Esophagus muscularis mucosa (tissue), 4 donors: ENCODE measurements around the gene GNLY. TPM values are rescaled to one million over a fixed set of nuclear protein-coding genes. Genes with fewer than 3 reads are reported as not detected.

ENCODE experiments used
- DNase-seq: peaks from one replicate; pipeline ENCODE4 v3.0.0-alpha.2; 2017; ENCODE audit errors: extremely low spot score
- H3K27ac ChIP-seq, 4 donors: fragments of 200-600 bp; sonication (generic); replicated peaks in 1 of 4; 1 replicate in 3 of 4; 2 replicates in 1 of 4; pipeline ENCODE4 v1.5.1; 2016 to 2019; ENCODE audit warnings: mild to moderate bottlenecking in 1 of 4
- H3K27me3 ChIP-seq, 4 donors: fragments of 200-600 bp; sonication (generic); one replicate each; pipeline versions ENCODE4 v1.5.1 to v1.6.0; 2016 to 2019
- H3K36me3 ChIP-seq, 4 donors: fragments of 200-600 bp; sonication (generic); one replicate each; pipeline ENCODE4 v1.5.1; 2016 to 2019
- H3K4me1 ChIP-seq, 4 donors: fragments of 200-600 bp; sonication (generic); one replicate each; pipeline ENCODE4 v1.5.1; 2016 to 2019
- H3K4me3 ChIP-seq, 4 donors: fragments of 200-600 bp; sonication (generic); 1 replicate in 2 of 4; 2 replicates in 2 of 4; pipeline ENCODE4 v1.5.1; 2016 to 2019; ENCODE audit warnings: mild to moderate bottlenecking in 4 of 4, moderate library complexity in 1 of 4
- H3K9me3 ChIP-seq, 4 donors: fragments of 200-600 bp; sonication (generic); 1 replicate in 3 of 4; 2 replicates in 1 of 4; pipeline ENCODE4 v1.5.1; 2016 to 2019
- CTCF ChIP-seq, 3 experiments: fragments of 200-600 bp in 2 of 3; fragments of 450-650 bp in 1 of 3; sonication (generic) in 2 of 3; IDR thresholded peaks; one replicate each; pipeline ENCODE4 v1.5.1; 2017 to 2019; ENCODE audit warnings: antibody characterized with exemption in 3 of 3, mild to moderate bottlenecking in 2 of 3, moderate library complexity in 1 of 3
- EP300 ChIP-seq: sonication (generic); formaldehyde crosslinking; IDR thresholded peaks from one replicate; pipeline ENCODE4 v1.6.1; 2017; ENCODE audit warnings: antibody characterized with exemption
- POLR2A ChIP-seq: fragments of 450-650 bp; IDR thresholded peaks from one replicate; pipeline ENCODE4 v1.6.1; 2017; ENCODE audit warnings: antibody characterized with exemption, moderate library complexity, mild to moderate bottlenecking, low read depth
- POLR2AphosphoS5 ChIP-seq, 2 donors: sonication (generic); formaldehyde crosslinking; IDR thresholded peaks; one replicate each; pipeline ENCODE4 v1.6.1; 2017; ENCODE audit warnings: antibody characterized with exemption in 2 of 2
- WGBS: methylation state at CpG from one replicate; pipeline ENCODE4 v1.1.5; 2018; 5-methylcytosine and 5-hydroxymethylcytosine counted together
- intact Hi-C: fragments of 100-400 bp; cut with DNase I; formaldehyde crosslinking; loops from one replicate; pipeline ENCODE4 v1.15.1; 2023
- total RNA-seq, 4 donors: library from RNA; depleted of rRNA; stranded (reverse); fragments of >200 nt; gene quantifications; one replicate each; pipeline versions ENCODE4 v1.1.0 to v1.2.1, GENCODE V29; 2016

GNLY gene
- total RNA-seq, 4 donors from 2014 or later, result 0.84 to 3.5 (median 2.0) TPM

DNA sequence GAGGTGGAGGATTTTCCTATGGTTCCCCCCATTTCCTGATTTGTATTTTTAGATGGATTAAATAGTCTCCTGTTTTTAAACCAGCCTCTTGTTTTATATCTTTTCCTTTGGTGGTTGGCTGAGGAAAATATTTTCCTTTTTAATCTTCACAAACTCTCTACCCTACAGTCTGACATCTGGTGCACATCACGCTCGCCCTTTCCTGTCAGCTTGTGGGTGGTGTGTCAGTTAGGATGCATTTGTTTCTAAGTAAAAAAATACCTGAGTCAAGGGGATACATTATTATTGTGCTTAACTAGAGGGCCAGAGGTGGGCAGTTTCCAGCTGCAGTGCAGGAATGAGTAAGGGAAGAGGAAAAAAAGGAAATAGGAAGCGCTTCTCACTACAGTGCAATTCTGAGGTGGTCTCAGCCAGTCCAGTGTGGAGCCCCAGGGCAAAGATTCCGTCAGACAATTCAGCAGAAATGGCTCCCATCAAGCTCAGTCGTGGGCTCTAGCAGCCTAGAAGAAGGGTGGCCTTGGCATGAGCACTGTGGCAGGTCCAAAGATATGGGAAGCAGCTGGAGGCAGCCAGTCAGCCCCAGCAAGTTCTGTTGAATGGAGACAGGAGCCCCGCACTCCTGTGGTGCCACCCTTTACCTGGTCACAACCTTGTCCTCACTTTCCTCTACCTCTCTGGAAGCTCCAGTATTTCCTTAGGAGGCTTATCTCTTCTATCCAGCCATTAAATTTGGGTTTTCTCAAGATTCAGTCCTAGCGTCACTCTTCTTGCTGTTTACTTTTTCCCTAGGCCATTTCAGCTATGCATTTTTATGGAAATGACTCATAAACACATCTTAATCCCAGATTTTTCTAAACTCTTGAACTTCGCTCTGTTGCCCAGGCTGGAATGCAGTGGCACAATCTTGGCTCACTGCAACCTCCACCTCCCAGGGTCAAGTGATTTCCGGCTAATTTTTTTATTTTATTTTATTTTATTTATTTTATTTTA lies 44.7 kb upstream of the GNLY start:
- WGBS, result 76% methylated on average over 9 of the region's 9 CpGs
- intact Hi-C loops, result no loop called here

GRCh38 chr2:85650456-85650855 lies 43.7 kb upstream of the GNLY start:
- no peak for DNase-seq
- H3K36me3 ChIP-seq, result peaks cover 48 to 96% (median 79%) of the 10 kb centered on the region in 4 donors

More for the DNA sequence above, 44.7 kb upstream of the GNLY start:
- Histone ChIP-seq H3K4me3 (no peak overlapping the region), H3K36me3 (peaks cover 57 to 100% (median 89%) of the 10 kb centered on the region in 4 donors), H3K27me3 (no peaks in the 10 kb centered on the region), H3K9me3 (no peaks in the 10 kb centered on the region), H3K4me1 (peaks cover 0 to 3% (median 1%) of the 10 kb centered on the region in 4 donors), H3K27ac (no peak overlapping the region)
- TF ChIP-seq EP300 (no peak), POLR2A (no peak), CTCF (IDR thresholded peaks at IDR 0.05) (no peak), POLR2AphosphoS5 (IDR thresholded peaks at IDR 0.05) (no peak)
- no peak for DNase-seq

DNA sequence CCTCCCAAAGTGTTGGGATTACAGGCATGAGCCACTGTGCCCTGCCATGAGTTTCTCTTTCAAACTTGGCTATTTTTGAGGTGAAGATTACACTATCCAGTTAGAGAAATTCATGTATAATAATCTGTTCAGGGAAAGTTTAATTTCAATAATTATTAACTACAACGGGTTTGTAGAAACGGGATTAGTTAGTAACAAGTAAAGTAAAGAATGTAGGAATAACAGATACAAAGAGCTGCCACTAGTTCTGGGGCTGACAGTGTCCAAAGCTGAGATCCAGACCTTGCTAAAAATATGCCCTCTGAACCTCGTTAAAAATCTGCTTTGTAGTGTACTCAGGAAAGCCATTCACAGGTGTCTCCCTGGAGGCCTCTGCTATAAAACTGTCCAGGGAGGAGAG lies 43.1 kb upstream of the GNLY start:
- intact Hi-C loops, result no loop called here
- H3K4me1 ChIP-seq, result peaks cover 0 to 3% (median 1%) of the 10 kb centered on the region in 4 donors

More at GRCh38 chr2:85650456-85650855, 43.7 kb upstream of the GNLY start:
- no peak overlapping the region for H3K27ac ChIP-seq
- no peaks in the 10 kb centered on the region for H3K9me3 ChIP-seq
- no peak for TF ChIP-seq EP300
- TF ChIP-seq POLR2AphosphoS5 (IDR thresholded peaks at IDR 0.05), result no peak
- TF ChIP-seq CTCF (IDR thresholded peaks at IDR 0.05), result no peak
- TF ChIP-seq POLR2A, result no peak
- H3K4me3 ChIP-seq, result no peak overlapping the region
- intact Hi-C loops, result no loop called here
- 100% methylated on average over 2 of the region's 4 CpGs for WGBS
- H3K27me3 ChIP-seq, result no peaks in the 10 kb centered on the region
- peaks cover 0 to 3% (median 1%) of the 10 kb centered on the region in 4 donors for H3K4me1 ChIP-seq

DNA sequence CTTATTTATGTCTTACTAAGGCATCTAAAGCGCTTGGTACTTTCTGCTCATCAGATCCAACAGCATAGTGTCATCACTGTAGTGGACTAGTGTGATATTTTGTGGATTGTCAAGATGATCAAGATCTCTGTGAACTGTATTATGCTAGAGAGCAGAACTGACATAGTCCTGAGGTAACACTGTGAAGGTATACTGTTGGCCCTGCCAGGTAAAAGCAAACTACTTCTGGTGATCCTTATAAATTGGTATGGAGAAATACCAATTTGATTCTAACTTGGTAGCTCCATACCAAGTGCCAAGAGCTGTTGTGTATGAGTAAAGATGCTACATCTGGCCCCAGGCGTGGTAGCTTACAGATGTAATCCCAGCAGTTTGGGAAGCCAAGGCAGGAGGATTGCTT lies 42.1 kb upstream of the GNLY start:
- H3K27ac ChIP-seq, result no peak overlapping the region
- peaks cover 0 to 3% (median 1%) of the 10 kb centered on the region in 4 donors for H3K4me1 ChIP-seq
- no peaks in the 10 kb centered on the region for H3K27me3 ChIP-seq
- DNase-seq, result no peak
- no peak overlapping the region for H3K4me3 ChIP-seq
- no peaks in the 10 kb centered on the region for H3K9me3 ChIP-seq
- TF ChIP-seq POLR2A (no peak), EP300 (no peak), CTCF (IDR thresholded peaks at IDR 0.05) (no peak), POLR2AphosphoS5 (IDR thresholded peaks at IDR 0.05) (no peak)
- WGBS, result 100% methylated on average over 2 of the region's 2 CpGs
- intact Hi-C loops, result no loop called here
- peaks cover 32 to 93% (median 74%) of the 10 kb centered on the region in 4 donors for H3K36me3 ChIP-seq

More for the DNA sequence above, 43.1 kb upstream of the GNLY start:
- Histone ChIP-seq H3K9me3 (no peaks in the 10 kb centered on the region), H3K36me3 (peaks cover 41 to 93% (median 76%) of the 10 kb centered on the region in 4 donors), H3K27ac (no peak overlapping the region), H3K27me3 (no peaks in the 10 kb centered on the region), H3K4me3 (no peak overlapping the region)
- 92% methylated on average over 3 of the region's 3 CpGs for WGBS
- DNase-seq, result no peak
- TF ChIP-seq CTCF (IDR thresholded peaks at IDR 0.05) (no peak), EP300 (no peak)
